ENCODE results near the gene PDZD2.
"Not testable (repeated sequence)": the region's sequence is repeated elsewhere in the genome, so short reads cannot be mapped to it uniquely, and the experiment has no call there.

The PDZD2 gene

GRCh38 chr5:31771500-31771899 lies 132.6 kb downstream of the PDZD2 start:
- H3K27me3 ChIP-seq (ENCODE audit: control insufficient read depth, insufficient read depth, low read length), result no peaks in the 10 kb centered on the region
- H3K9me3 ChIP-seq (ENCODE audit: control insufficient read depth, low read length), result no peaks in the 10 kb centered on the region
- no peak overlapping the region for H3K27ac ChIP-seq
- no peak overlapping the region for H2AFZ ChIP-seq
- H3K4me2 ChIP-seq (ENCODE audit: low read length), result no peak overlapping the region
- TF ChIP-seq CTCF (IDR thresholded peaks at IDR 0.05), result no peak
- no peaks in the 10 kb centered on the region for H3K79me2 ChIP-seq
- no peak overlapping the region for H3K4me3 ChIP-seq (ENCODE audit: low read depth, low read length)
- no peak overlapping the region for H3K9ac ChIP-seq
- H3K36me3 ChIP-seq (ENCODE audit: control insufficient read depth, insufficient read depth, low read length), result no peaks in the 10 kb centered on the region
- H3K4me1 ChIP-seq, result no peaks in the 10 kb centered on the region

GRCh38 chr5:31776294-31776693 lies 137.4 kb downstream of the PDZD2 start:
- not testable (repeated sequence) for H3K4me3 ChIP-seq (ENCODE audit: low read depth, low read length); H3K79me2 ChIP-seq; H3K27ac ChIP-seq; H2AFZ ChIP-seq; H3K27me3 ChIP-seq (ENCODE audit: control insufficient read depth, insufficient read depth, low read length); H3K9me3 ChIP-seq (ENCODE audit: control insufficient read depth, low read length); H3K9ac ChIP-seq; H3K4me1 ChIP-seq; H3K4me2 ChIP-seq (ENCODE audit: low read length); H3K36me3 ChIP-seq (ENCODE audit: control insufficient read depth, insufficient read depth, low read length)

GRCh38 chr5:31776976-31777651 lies 138.2 kb downstream of the PDZD2 start:
- no peaks in the 10 kb centered on the region for H3K36me3 ChIP-seq (ENCODE audit: control insufficient read depth, insufficient read depth, low read length)
- no peaks in the 10 kb centered on the region for H3K27me3 ChIP-seq (ENCODE audit: control insufficient read depth, insufficient read depth, low read length)
- no peaks in the 10 kb centered on the region for H3K9me3 ChIP-seq (ENCODE audit: control insufficient read depth, low read length)
- no peak overlapping the region for H3K9ac ChIP-seq
- no peak overlapping the region for H3K4me2 ChIP-seq (ENCODE audit: low read length)
- H2AFZ ChIP-seq, result no peak overlapping the region
- no peak for TF ChIP-seq CTCF (IDR thresholded peaks at IDR 0.05)
- no peak overlapping the region for H3K27ac ChIP-seq
- no peaks in the 10 kb centered on the region for H3K4me1 ChIP-seq
- H3K79me2 ChIP-seq, result no peaks in the 10 kb centered on the region
- H3K4me3 ChIP-seq (ENCODE audit: low read depth, low read length), result no peak overlapping the region

GRCh38 chr5:31781772-31782171 lies 142.8 kb downstream of the PDZD2 start:
- Histone ChIP-seq H3K4me3 (ENCODE audit: low read depth, low read length) (no peak overlapping the region), H3K9me3 (ENCODE audit: control insufficient read depth, low read length) (no peaks in the 10 kb centered on the region), H3K4me2 (ENCODE audit: low read length) (no peak overlapping the region), H3K27me3 (ENCODE audit: control insufficient read depth, insufficient read depth, low read length) (no peaks in the 10 kb centered on the region), H3K9ac (no peak overlapping the region), H3K27ac (no peak overlapping the region), H3K36me3 (ENCODE audit: control insufficient read depth, insufficient read depth, low read length) (no peaks in the 10 kb centered on the region), H2AFZ (no peak overlapping the region), H3K79me2 (no peaks in the 10 kb centered on the region), H3K4me1 (no peaks in the 10 kb centered on the region)
- TF ChIP-seq CTCF (IDR thresholded peaks at IDR 0.05), result no peak

- H3K4me3 ChIP-seq (ENCODE audit: low read depth, low read length), result no peak overlapping the region
- H2AFZ ChIP-seq, result no peak overlapping the region
- H3K27ac ChIP-seq, result no peak overlapping the region
- H3K27me3 ChIP-seq (ENCODE audit: control insufficient read depth, insufficient read depth, low read length), result no peaks in the 10 kb centered on the region
- TF ChIP-seq CTCF (IDR thresholded peaks at IDR 0.05), result no peak
- H3K9ac ChIP-seq, result no peak overlapping the region
- no peaks in the 10 kb centered on the region for H3K36me3 ChIP-seq (ENCODE audit: control insufficient read depth, insufficient read depth, low read length)
- H3K9me3 ChIP-seq (ENCODE audit: control insufficient read depth, low read length), result no peaks in the 10 kb centered on the region
- no peaks in the 10 kb centered on the region for H3K79me2 ChIP-seq
- no peak overlapping the region for H3K4me2 ChIP-seq (ENCODE audit: low read length)
- no peaks in the 10 kb centered on the region for H3K4me1 ChIP-seq
Measured at GRCh38 chr5:31783086-31783645, 144.2 kb downstream of the PDZD2 start.
